ENCODE data around the gene PTPRH.

DNA sequence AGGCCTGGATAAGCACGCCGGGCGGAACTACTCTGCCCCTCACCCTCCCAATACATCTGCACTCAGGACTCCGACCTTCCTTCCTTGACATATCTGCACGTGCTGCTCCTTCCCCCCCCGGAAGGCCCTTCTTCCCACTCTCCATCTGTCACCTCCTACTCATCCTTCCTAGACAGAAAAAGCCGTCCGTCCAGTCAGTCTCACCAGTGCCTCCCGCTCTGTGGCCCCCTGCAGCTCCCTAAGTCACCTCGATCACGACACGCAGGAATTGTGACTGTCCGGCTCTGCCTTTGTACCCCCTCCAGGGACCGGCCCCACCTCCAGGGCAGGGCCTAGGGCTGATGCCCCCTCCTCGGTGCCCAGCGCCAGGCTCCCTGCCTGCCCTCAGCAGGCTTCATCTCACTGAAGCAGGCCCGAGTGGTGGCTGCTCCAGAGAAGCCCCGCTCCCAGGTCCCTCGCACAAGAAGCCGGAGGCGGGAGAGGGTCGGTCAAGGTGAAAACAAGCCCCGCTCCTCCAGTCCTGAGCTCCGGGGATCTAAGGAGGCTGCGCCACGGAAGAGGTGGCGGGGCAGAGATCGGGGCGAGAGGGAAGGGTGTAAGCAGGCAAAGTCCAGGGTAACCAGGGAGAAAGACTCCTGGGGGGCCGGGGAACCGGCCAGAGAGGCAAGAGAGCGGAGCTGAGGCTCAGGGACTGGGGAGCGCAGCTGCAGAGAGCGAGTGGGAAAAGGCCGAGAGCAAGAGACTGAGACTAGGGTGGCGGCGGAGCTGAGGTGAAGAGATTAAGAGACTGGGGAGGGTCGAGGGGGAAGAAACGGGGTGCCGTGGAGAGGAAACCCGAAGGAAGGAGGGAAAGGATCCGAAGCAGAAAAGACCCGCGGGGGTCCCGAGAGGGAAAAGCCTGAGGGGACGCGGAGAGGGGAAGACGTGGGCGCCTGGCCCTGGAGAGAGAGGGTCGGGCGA is 48.4 kb upstream of the PTPRH start:
- TF ChIP-seq POLR2A (IDR thresholded peaks at IDR 0.05) (no peak), POLR2AphosphoS5 (IDR thresholded peaks at IDR 0.05) (no peak), EP300 (IDR thresholded peaks at IDR 0.05) (no peak)
- TF ChIP-seq, protein P1, sequence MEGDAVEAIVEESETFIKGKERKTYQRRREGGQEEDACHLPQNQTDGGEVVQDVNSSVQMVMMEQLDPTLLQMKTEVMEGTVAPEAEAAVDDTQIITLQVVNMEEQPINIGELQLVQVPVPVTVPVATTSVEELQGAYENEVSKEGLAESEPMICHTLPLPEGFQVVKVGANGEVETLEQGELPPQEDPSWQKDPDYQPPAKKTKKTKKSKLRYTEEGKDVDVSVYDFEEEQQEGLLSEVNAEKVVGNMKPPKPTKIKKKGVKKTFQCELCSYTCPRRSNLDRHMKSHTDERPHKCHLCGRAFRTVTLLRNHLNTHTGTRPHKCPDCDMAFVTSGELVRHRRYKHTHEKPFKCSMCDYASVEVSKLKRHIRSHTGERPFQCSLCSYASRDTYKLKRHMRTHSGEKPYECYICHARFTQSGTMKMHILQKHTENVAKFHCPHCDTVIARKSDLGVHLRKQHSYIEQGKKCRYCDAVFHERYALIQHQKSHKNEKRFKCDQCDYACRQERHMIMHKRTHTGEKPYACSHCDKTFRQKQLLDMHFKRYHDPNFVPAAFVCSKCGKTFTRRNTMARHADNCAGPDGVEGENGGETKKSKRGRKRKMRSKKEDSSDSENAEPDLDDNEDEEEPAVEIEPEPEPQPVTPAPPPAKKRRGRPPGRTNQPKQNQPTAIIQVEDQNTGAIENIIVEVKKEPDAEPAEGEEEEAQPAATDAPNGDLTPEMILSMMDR (IDR thresholded peaks at IDR 0.05) = no peak

All from gastroesophageal sphincter (tissue), 3 donors.